Gastrocnemius medialis (tissue), 4 donors: Measurements from ENCODE around the gene GPRIN2. TPM values are rescaled to one million over a fixed set of nuclear protein-coding genes. Genes with fewer than 3 reads are reported as not detected.
"Not testable (repeated sequence)": the region's sequence is repeated elsewhere in the genome, so short reads cannot be mapped to it uniquely, and the experiment has no call there.

Source experiments
- ATAC-seq, 2 donors: fragments of 150-250 bp; one replicate each; pipeline ENCODE4 v1.9.1; 2016
- DNase-seq, 2 donors: peaks; one replicate each; pipeline ENCODE4 v3.0.0-alpha.2; 2019
- H3K27ac ChIP-seq, 4 donors: fragments of 200-600 bp; sonication (generic); 1 replicate in 1 of 4; 2 replicates in 3 of 4; pipeline ENCODE4 v1.5.1; 2016 to 2018; ENCODE audit warnings: mild to moderate bottlenecking in 2 of 4, moderate library complexity in 1 of 4
- H3K27me3 ChIP-seq, 3 donors: fragments of 200-600 bp; sonication (generic) in 2 of 3; 1 replicate in 1 of 3; 2 replicates in 2 of 3; pipeline versions ENCODE4 v1.5.1 to v1.6.0; 2016 to 2019; ENCODE audit warnings: mild to moderate bottlenecking in 1 of 3, moderate library complexity in 1 of 3
- H3K36me3 ChIP-seq, 2 donors: fragments of 200-600 bp; sonication (generic) in 1 of 2; one replicate each; pipeline ENCODE4 v1.5.1; 2017 to 2018
- H3K4me1 ChIP-seq, 2 donors: fragments of 200-600 bp; sonication (generic) in 1 of 2; one replicate each; pipeline ENCODE4 v1.5.1; 2016 to 2017; ENCODE audit warnings: mild to moderate bottlenecking in 2 of 2
- H3K4me3 ChIP-seq, 4 donors: fragments of 200-600 bp; sonication (generic) in 3 of 4; 1 replicate in 1 of 4; 2 replicates in 3 of 4; pipeline ENCODE4 v1.5.1; 2016 to 2019; ENCODE audit warnings: mild to moderate bottlenecking in 2 of 4
- H3K9me3 ChIP-seq, 3 donors: fragments of 200-600 bp; sonication (generic) in 2 of 3; 1 replicate in 1 of 3; 2 replicates in 2 of 3; pipeline ENCODE4 v1.5.1; 2016 to 2019
- CTCF ChIP-seq, 5 experiments: fragments of 450-650 bp in 3 of 5; fragments of 200-600 bp in 2 of 5; sonication (generic) in 2 of 5; IDR thresholded peaks in 4 of 5; conservative IDR thresholded peaks in 1 of 5; 1 replicate in 4 of 5; 2 replicates in 1 of 5; pipeline ENCODE4 v1.5.1; 2016 to 2019; ENCODE audit warnings: antibody characterized with exemption in 5 of 5, mild to moderate bottlenecking in 3 of 5, moderate library complexity in 3 of 5
- POLR2A ChIP-seq, 2 donors: fragments of 450-650 bp; IDR thresholded peaks; one replicate each; pipeline ENCODE4 v1.6.1; 2017; ENCODE audit warnings: antibody characterized with exemption in 2 of 2, mild to moderate bottlenecking in 2 of 2, moderate library complexity in 2 of 2
- in situ Hi-C, 4 donors: fragments of 200-750 bp; cut with MboI; loops; one replicate each; pipeline versions ENCODE4 v1.15.0 to v1.8.0; 2017; ENCODE audit warnings: low sequenced_read_pairs in 4 of 4
- intact Hi-C: fragments of 100-400 bp; cut with DNase I; formaldehyde crosslinking; loops from one replicate; pipeline ENCODE4 v1.15.1; 2023; ENCODE audit warnings: low total_unique reads
- total RNA-seq, 4 donors: library from RNA; depleted of rRNA; stranded (reverse); fragments of >200 nt; gene quantifications; one replicate each; pipeline versions ENCODE4 v1.1.0 to v1.2.3, GENCODE V29; 2016

Gene GPRIN2
- total RNA-seq, 4 donors from 2014 or later: not detected

- intact Hi-C loops: no loop called here
- no peak overlapping the region for H3K27ac ChIP-seq
- ATAC-seq (no peak), DNase-seq (no peak)
- H3K9me3 ChIP-seq: no peaks in the 10 kb centered on the region
- H3K27me3 ChIP-seq: peaks cover 5 to 7% (median 5%) of the 10 kb centered on the region in 3 donors
- in situ Hi-C loops: loop anchor here in 1 of 4 donors (25.0 kb wide), 1 partner anchor 1697 kb away; no protein-coding TSS in a partner anchor
- H3K4me1 ChIP-seq: no peaks in the 10 kb centered on the region
- no peaks in the 10 kb centered on the region for H3K36me3 ChIP-seq
- H3K4me3 ChIP-seq: no peak overlapping the region
- TF ChIP-seq CTCF (IDR thresholded peaks at IDR 0.05 in 4 of 5, conservative IDR thresholded peaks at IDR 0.05 in 1 of 5) (no peak), POLR2A (IDR thresholded peaks at IDR 0.05) (no peak)
These were observed 40.7 kb downstream of the GPRIN2 start for GRCh38 chr10:46515793-46516192.

- ATAC-seq: no peak
- Histone ChIP-seq H3K9me3 (no peaks in the 10 kb centered on the region), H3K4me3 (no peak overlapping the region), H3K4me1 (no peaks in the 10 kb centered on the region), H3K36me3 (no peaks in the 10 kb centered on the region), H3K27me3 (peaks cover 5 to 7% (median 5%) of the 10 kb centered on the region in 3 donors), H3K27ac (no peak overlapping the region)
- intact Hi-C loops: no loop called here
- TF ChIP-seq POLR2A (IDR thresholded peaks at IDR 0.05) (no peak), CTCF (IDR thresholded peaks at IDR 0.05 in 4 of 5, conservative IDR thresholded peaks at IDR 0.05 in 1 of 5) (no peak)
- DNase-seq: no peak
- in situ Hi-C loops: loop anchor here in 1 of 4 donors (25.0 kb wide), 1 partner anchor 1697 kb away; no protein-coding TSS in a partner anchor
These were observed 41.1 kb downstream of the GPRIN2 start for GRCh38 chr10:46515366-46515765.

- H3K4me1 ChIP-seq: no peaks in the 10 kb centered on the region
- DNase-seq (no peak), ATAC-seq (no peak)
- no peak overlapping the region for H3K4me3 ChIP-seq
- intact Hi-C loops (no loop called here), in situ Hi-C loops (loop anchor here in 1 of 4 donors (25.0 kb wide), 1 partner anchor 1697 kb away; no protein-coding TSS in a partner anchor)
- TF ChIP-seq CTCF (IDR thresholded peaks at IDR 0.05 in 4 of 5, conservative IDR thresholded peaks at IDR 0.05 in 1 of 5) (no peak), POLR2A (IDR thresholded peaks at IDR 0.05) (no peak)
- H3K27ac ChIP-seq: no peak overlapping the region
- H3K9me3 ChIP-seq: no peaks in the 10 kb centered on the region
- H3K27me3 ChIP-seq: peaks cover 3 to 7% (median 5%) of the 10 kb centered on the region in 3 donors
- H3K36me3 ChIP-seq: no peaks in the 10 kb centered on the region
These were observed 41.6 kb downstream of the GPRIN2 start for GRCh38 chr10:46514899-46515298.

GRCh38 chr10:46514431-46514861 lies 42.0 kb downstream of the GPRIN2 start:
- intact Hi-C loops (no loop called here), in situ Hi-C loops (loop anchor here in 1 of 4 donors (25.0 kb wide), 1 partner anchor 1698 kb away; no protein-coding TSS in a partner anchor)

GRCh38 chr10:46513333-46513732 lies 43.1 kb downstream of the GPRIN2 start:
- H3K36me3 ChIP-seq, DNase-seq, H3K4me3 ChIP-seq, H3K27ac ChIP-seq, H3K4me1 ChIP-seq, ATAC-seq, H3K27me3 ChIP-seq, H3K9me3 ChIP-seq, intact Hi-C loops: not testable (repeated sequence)
- in situ Hi-C loops: loop anchor here in 1 of 4 donors (25.0 kb wide), 1 partner anchor 1699 kb away; no protein-coding TSS in a partner anchor

More at GRCh38 chr10:46514431-46514861, 42.0 kb downstream of the GPRIN2 start:
- Histone ChIP-seq H3K9me3 (no peaks in the 10 kb centered on the region), H3K27ac (no peak overlapping the region), H3K4me3 (no peak overlapping the region), H3K4me1 (no peaks in the 10 kb centered on the region), H3K36me3 (no peaks in the 10 kb centered on the region), H3K27me3 (peaks cover 3 to 7% (median 5%) of the 10 kb centered on the region in 3 donors)
- ATAC-seq (no peak), DNase-seq (no peak)
- TF ChIP-seq POLR2A (IDR thresholded peaks at IDR 0.05) (no peak), CTCF (IDR thresholded peaks at IDR 0.05 in 4 of 5, conservative IDR thresholded peaks at IDR 0.05 in 1 of 5) (no peak)

- H3K4me3 ChIP-seq, intact Hi-C loops, H3K27me3 ChIP-seq, H3K36me3 ChIP-seq, H3K9me3 ChIP-seq, ATAC-seq, H3K27ac ChIP-seq, H3K4me1 ChIP-seq, DNase-seq: not testable (repeated sequence)
- in situ Hi-C loops: loop anchor here in 1 of 4 donors (25.0 kb wide), 1 partner anchor 1700 kb away; no protein-coding TSS in a partner anchor
These were observed 43.7 kb downstream of the GPRIN2 start for GRCh38 chr10:46512725-46513124.

- ATAC-seq, DNase-seq, H3K36me3 ChIP-seq, H3K4me3 ChIP-seq, H3K27me3 ChIP-seq, H3K27ac ChIP-seq, intact Hi-C loops, H3K9me3 ChIP-seq, H3K4me1 ChIP-seq: not testable (repeated sequence)
- in situ Hi-C loops: loop anchor here in 1 of 4 donors (25.0 kb wide), 1 partner anchor 1700 kb away; no protein-coding TSS in a partner anchor
These were observed 44.5 kb downstream of the GPRIN2 start for GRCh38 chr10:46512002-46512401.
